ENCODE data around the gene CORO2A.

- TF ChIP-seq CTCF (tag by site-specific recombination; IDR thresholded peaks at IDR 0.05) (no peak), ZNF654 (tag by site-specific recombination; IDR thresholded peaks at IDR 0.05; ENCODE audit: low read depth) (no peak), ELK4 (IDR thresholded peaks at IDR 0.05; ENCODE audit: borderline replicate concordance, low read depth, low read length) (no peak), ZNF513 (tag by site-specific recombination; IDR thresholded peaks at IDR 0.05) (no peak), ATF2 (tag by site-specific recombination; IDR thresholded peaks at IDR 0.05; ENCODE audit: low read depth) (no peak)
Observed at GRCh38 chr9:98142182-98142907, 50.1 kb downstream of the CORO2A start.
